Retinal pigment epithelial cell (primary cell): ENCODE measurements around the gene CNTNAP2.

ENCODE experiments used
- DNase-seq: peaks from one replicate; pipeline ENCODE4 v3.0.0-alpha.2; 2010; ENCODE audit warnings: low read depth
- H3K4me3 ChIP-seq: 2 replicates; pipeline ENCODE4 v1.5.1; 2011; ENCODE audit warnings: mild to moderate bottlenecking, low read length, control low read depth, moderate library complexity
- TF ChIP-seq, protein P1 (sequence below): conservative IDR thresholded peaks from 2 replicates; pipeline ENCODE4 v1.5.1; 2011; ENCODE audit warnings: low read depth, low read length, control low read depth, inconsistent platforms

The CNTNAP2 gene

GRCh38 chr7:147852833-147853232 is 1736.2 kb downstream of the CNTNAP2 start:
- TF ChIP-seq, protein P1, sequence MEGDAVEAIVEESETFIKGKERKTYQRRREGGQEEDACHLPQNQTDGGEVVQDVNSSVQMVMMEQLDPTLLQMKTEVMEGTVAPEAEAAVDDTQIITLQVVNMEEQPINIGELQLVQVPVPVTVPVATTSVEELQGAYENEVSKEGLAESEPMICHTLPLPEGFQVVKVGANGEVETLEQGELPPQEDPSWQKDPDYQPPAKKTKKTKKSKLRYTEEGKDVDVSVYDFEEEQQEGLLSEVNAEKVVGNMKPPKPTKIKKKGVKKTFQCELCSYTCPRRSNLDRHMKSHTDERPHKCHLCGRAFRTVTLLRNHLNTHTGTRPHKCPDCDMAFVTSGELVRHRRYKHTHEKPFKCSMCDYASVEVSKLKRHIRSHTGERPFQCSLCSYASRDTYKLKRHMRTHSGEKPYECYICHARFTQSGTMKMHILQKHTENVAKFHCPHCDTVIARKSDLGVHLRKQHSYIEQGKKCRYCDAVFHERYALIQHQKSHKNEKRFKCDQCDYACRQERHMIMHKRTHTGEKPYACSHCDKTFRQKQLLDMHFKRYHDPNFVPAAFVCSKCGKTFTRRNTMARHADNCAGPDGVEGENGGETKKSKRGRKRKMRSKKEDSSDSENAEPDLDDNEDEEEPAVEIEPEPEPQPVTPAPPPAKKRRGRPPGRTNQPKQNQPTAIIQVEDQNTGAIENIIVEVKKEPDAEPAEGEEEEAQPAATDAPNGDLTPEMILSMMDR, result no peak
- H3K4me3 ChIP-seq, result no peak overlapping the region
- no peak for DNase-seq

DNA sequence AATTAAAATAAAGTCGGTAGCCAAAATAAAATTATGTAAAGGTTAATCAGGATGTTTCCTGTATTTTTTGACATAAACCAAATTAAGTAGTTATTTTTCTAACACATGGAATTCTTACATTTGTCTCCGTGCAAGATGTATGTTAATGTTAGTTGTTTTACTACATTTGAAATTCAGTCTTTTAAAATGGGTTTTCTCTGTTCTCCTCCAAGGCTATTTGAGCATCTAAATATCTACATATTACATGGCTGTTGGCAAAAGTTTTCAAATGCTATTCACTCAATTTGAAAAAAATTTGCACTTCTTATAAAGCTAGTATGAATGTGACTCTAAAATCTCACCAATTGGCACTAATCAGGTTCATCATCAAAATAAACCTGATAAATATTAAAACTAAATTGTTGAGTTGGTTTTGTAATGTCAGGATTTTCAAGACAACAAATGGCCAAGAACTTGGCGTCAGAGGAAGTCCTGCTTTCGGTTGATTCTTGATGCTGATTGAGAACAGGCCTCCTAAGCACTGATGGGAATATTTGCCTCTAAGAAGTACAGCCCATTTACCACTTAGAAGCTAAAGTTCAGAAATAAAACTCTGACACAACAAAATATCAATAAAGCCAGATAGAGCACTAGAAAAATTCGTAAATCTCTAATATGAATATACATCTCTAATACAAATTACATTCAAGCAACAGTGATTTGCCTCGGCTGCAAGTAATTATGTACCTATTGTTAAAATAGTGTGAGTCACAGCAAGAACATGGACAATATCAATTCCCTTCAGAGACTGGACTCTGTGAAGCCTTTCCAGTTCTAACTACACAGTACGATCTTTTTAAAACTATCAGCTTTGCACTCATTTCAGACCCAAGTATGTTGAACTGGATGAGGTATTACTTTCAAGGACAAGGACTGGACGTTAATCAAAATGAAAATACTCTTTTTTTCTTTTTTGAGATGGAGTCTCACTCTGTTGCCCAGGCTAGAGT is 1740.8 kb downstream of the CNTNAP2 start:
- DNase-seq, result no peak
- no peak overlapping the region for H3K4me3 ChIP-seq
- TF ChIP-seq, protein P1, result no peak

- no peak for DNase-seq
- TF ChIP-seq, protein P1, result no peak
- H3K4me3 ChIP-seq, result no peak overlapping the region
Observed at GRCh38 chr7:147858421-147858820, 1741.8 kb downstream of the CNTNAP2 start.

DNA sequence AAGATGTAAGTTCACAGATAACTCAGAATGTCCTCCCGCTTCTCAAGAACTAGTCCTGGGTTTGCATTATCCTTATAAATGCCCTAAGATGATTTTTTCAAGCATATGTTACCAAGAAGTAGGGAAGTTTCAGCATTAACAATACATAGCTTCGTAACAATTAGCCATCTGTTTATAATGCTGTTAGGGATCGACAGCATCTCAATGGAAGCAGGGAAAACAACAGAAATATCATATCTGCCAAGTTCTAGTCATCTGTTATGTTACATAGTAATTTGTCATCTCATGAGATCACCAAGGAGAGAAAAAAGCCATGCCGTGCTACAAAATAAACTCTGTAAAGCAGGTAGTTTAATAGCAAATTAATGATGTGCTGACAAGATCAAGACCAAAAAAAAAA is 1742.4 kb downstream of the CNTNAP2 start:
- no peak for DNase-seq
- TF ChIP-seq, protein P1, result no peak

DNA sequence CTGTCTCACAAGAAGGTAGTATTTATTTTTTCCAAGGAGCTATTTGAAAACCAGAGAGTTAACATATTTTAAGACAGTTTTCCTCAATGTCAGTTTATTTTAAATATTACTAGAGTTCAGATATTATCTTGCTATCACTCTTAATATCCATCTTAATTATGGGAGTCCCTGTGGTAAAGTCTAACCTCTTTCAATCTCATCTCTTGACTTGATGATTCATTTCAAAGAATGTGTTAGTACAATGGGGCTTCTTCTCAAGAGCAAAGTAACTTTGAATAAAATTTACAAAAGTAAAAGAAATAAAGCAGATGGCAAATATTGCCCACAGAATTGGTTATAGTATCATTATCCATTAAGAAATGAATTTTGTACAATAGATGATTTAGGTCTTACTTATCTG is 1742.9 kb downstream of the CNTNAP2 start:
- H3K4me3 ChIP-seq, result no peak overlapping the region
- no peak for DNase-seq
- TF ChIP-seq, protein P1, result no peak

More for the DNA sequence above, 1742.4 kb downstream of the CNTNAP2 start:
- no peak overlapping the region for H3K4me3 ChIP-seq

GRCh38 chr7:147861058-147861716 is 1744.6 kb downstream of the CNTNAP2 start:
- TF ChIP-seq, protein P1, result no peak
- no peak for DNase-seq
- H3K4me3 ChIP-seq, result no peak overlapping the region
